NCI-H2196 treated with DMSO at 0.1 percent for 48 hours (cell line): ENCODE measurements around the gene MED1.
"Not testable (repeated sequence)": the region's sequence is repeated elsewhere in the genome, so short reads cannot be mapped to it uniquely, and the experiment has no call there.

Experiments used
- DNase-seq: peaks from one replicate; lab custom pipeline; 2025; ENCODE audit not compliant: unreplicated experiment; lab: John Stamatoyannopoulos, UW

Gene MED1

GRCh38 chr17:39443326-39443725, 7.7 kb downstream of the MED1 start:
- no peak for DNase-seq

GRCh38 chr17:39439868-39440267, 11.2 kb downstream of the MED1 start:
- DNase-seq = not testable (repeated sequence)

GRCh38 chr17:39429600-39429999, 21.5 kb downstream of the MED1 start:
- DNase-seq = no peak

- no peak for DNase-seq
Observed at GRCh38 chr17:39416141-39416540, 34.9 kb downstream of the MED1 start.

- DNase-seq = no peak
Observed at GRCh38 chr17:39410279-39410678, 40.8 kb downstream of the MED1 start.

- no peak for DNase-seq
Observed at GRCh38 chr17:39408360-39408759, 42.7 kb downstream of the MED1 start.

- DNase-seq = no peak
Observed at GRCh38 chr17:39406951-39407350, 44.1 kb downstream of the MED1 start.

GRCh38 chr17:39405436-39405835, 45.6 kb downstream of the MED1 start:
- DNase-seq = no peak

GRCh38 chr17:39404542-39405378, 46.3 kb downstream of the MED1 start:
- no peak for DNase-seq

GRCh38 chr17:39402890-39403605, 48.0 kb downstream of the MED1 start:
- no peak for DNase-seq

- DNase-seq = peak; percentile 69
Observed at GRCh38 chr17:39402244-39402889, 48.7 kb downstream of the MED1 start.

GRCh38 chr17:39401412-39402243, 49.4 kb downstream of the MED1 start, which contains the start of gene FBXL20:
FBXL20 (minus strand) TSS chr17:39401626; CDS start chr17:39401402, 224 bp downstream.
- peak; percentile 18 for DNase-seq

GRCh38 chr17:39400547-39401411, 50.3 kb downstream of the MED1 start:
- no peak for DNase-seq

GRCh38 chr17:39399791-39400190, 51.3 kb downstream of the MED1 start:
- no peak for DNase-seq

GRCh38 chr17:39393736-39394135, 57.3 kb downstream of the MED1 start:
- no peak for DNase-seq

- no peak for DNase-seq
Observed at GRCh38 chr17:39391448-39391847, 59.6 kb downstream of the MED1 start.

- DNase-seq = no peak
Observed at GRCh38 chr17:39385040-39385439, 66.0 kb downstream of the MED1 start.

GRCh38 chr17:39380144-39380543, 70.9 kb downstream of the MED1 start:
- no peak for DNase-seq

- no peak for DNase-seq
Observed at GRCh38 chr17:39376434-39376833, 74.6 kb downstream of the MED1 start.

- not testable (repeated sequence) for DNase-seq
Observed at GRCh38 chr17:39367805-39368204, 83.3 kb downstream of the MED1 start.
